GM21515 (cell line): ENCODE results near the gene TPRX2.
"Not testable (repeated sequence)": the region's sequence is repeated elsewhere in the genome, so short reads cannot be mapped to it uniquely, and the experiment has no call there.

Source experiments
- ATAC-seq: cut with Tn5 transposase; IDR thresholded peaks from one replicate; pipeline ENCODE4 v1.9.1; 2021; ENCODE audit not compliant: unreplicated experiment

Gene TPRX2

DNA sequence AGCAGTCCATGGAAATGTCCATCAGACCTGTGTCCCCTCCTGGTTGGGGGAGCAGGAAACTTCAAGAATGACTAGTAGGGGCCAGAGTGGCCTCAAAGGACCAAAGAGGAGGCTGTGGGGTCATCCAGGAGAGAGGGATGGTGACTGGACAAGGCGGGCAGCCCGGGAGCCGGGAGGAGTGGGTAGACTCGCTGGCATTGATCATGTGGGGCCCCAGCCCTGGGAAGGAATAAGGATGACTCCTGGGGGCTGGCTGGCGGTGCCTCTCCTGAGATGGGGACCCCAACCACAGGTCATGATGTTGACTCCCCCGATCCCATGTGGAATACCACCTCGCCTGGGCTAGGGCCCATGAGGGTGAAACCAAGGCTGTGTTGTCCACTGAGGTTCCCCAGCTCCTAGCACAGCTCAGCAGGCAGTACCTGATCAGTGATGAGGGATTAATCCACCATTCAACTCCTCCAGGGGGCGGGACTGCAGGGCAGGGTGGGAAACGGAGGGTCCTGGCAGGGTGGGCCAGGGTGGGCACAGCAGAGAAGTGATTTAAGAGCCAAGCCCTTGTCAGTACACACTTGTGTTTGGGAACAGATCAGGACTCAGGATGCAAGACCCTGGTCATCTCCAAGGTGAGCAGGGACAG lies at the start of gene TPRX2:
Gene TPRX2 (plus strand): TSS at position 590 of the 640 bp plus-strand sequence. CDS start 12 bp downstream, at position 602.
- not testable (repeated sequence) for ATAC-seq

GRCh38 chr19:47813304-47813994 lies 45.6 kb upstream of the TPRX2 start:
- no peak for ATAC-seq

GRCh38 chr19:47813995-47814328 lies 45.1 kb upstream of the TPRX2 start:
- no peak for ATAC-seq

DNA sequence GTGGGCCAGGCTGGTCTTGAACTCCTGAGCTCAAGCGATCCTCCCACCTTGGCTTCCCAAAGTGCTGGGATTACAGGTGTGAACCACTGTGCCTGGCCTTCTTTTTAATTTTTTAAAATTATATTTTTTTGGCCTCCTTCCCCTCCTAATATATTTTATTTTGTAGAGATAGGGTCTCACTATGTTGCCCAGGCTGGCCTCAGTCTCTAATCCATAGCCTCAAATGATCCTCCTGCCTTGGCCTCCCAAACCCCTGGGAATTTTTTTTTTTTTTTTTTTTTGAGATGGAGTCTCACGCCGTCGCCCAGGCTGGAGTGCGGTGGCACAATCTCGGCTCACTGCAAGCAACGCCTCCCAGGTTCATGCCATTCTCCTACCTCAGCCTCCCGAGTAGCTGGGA lies 42.8 kb upstream of the TPRX2 start:
- not testable (repeated sequence) for ATAC-seq

- ATAC-seq, result not testable (repeated sequence)
These were observed 40.8 kb upstream of the TPRX2 start for GRCh38 chr19:47818221-47818620.

DNA sequence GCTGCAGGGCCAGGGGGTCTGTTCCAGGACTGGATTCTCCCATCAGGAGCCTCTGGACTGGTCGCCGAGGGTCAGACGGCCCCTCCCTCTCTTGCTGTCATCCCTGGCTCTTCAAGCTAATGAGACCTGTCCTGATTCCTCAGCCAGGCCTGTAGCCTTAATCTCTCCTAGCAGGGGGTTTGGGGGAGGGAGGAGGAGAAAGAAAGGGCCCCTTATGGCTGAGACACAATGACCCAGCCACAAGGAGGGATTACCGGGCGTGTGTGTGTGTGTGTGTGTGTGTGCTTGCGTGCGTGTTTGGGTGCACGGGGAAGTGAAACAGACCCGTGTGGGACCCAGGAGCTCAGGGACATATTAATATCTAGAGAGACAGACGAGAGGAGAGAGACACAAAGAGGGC lies 39.2 kb upstream of the TPRX2 start:
- ATAC-seq, result no peak

- no peak for ATAC-seq
These were observed 38.6 kb upstream of the TPRX2 start for GRCh38 chr19:47820410-47820809.

DNA sequence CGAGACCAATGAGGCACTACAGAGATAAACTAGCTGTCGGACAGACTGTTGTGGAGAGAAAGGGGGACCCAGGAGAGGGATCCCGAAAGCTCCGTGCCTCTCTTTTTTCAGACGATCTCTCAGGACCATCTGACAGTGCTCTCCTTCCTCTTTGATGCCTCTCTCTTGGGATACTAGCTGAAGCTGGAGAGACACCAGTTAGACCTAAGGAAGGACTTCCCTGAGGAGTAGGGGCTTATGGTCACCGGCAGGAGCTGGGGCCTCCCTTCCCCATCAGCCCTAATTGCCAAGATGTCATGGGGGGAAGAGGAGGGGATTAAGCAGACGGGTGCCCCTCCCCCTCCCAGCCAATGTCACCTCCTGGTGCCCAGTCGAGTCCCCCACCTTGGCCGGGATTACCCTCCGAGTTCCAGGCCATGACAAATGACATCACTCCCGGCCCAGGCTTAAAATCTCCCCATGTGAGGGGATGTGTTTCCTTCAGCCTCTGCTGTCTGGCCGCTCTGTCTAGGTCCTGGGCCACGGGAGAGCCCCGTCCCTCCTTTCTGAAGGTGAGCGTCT lies 37.5 kb upstream of the TPRX2 start, which contains the start of gene CRX:
Gene CRX (plus strand): TSS at position 478 of the 561 bp plus-strand sequence. CDS start 12,507 bp downstream, outside the sequence.
- ATAC-seq, result no peak

DNA sequence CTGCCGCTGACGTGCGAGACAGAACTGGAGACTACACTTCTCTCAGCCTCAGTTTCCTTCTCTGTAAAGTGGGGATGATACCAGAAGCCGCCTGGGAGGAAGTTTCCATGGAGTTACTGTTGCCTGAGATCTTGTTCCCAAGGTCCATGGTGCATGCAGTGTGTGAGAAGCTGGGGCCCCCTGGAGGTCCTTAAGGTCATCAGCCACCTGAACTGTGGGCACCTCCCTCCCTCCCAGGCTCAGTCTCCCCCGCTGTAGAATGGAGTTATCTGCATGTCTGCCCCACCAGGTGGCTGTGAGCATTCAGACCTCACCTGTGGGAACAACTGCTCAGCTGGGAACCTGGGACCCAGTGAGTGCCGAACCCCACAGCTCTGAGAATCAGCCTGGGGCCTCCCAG lies 34.6 kb upstream of the TPRX2 start:
- ATAC-seq, result no peak

- no peak for ATAC-seq
These were observed 32.2 kb upstream of the TPRX2 start for GRCh38 chr19:47826800-47827199.

DNA sequence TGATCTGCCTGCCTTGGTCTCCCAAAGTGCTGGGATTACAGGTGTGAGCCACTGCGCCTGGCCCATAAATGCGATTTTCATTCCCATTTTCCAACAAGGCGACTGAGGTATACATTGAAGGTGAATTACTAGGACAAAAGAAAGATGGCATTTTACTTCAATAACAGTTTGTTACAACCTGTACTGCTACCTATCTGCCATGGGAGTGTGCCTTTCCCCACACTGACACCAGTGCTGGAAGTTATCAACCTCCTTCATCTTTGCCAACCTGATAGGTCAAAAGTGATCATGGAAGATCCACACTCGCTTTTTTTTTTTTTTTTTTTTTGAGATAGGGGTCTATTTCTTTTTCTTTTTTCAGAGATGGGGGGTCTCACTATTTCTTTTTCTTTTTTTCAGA lies 26.3 kb upstream of the TPRX2 start:
- ATAC-seq, result no peak

- ATAC-seq, result no peak
These were observed 23.0 kb upstream of the TPRX2 start for GRCh38 chr19:47836038-47836437.

DNA sequence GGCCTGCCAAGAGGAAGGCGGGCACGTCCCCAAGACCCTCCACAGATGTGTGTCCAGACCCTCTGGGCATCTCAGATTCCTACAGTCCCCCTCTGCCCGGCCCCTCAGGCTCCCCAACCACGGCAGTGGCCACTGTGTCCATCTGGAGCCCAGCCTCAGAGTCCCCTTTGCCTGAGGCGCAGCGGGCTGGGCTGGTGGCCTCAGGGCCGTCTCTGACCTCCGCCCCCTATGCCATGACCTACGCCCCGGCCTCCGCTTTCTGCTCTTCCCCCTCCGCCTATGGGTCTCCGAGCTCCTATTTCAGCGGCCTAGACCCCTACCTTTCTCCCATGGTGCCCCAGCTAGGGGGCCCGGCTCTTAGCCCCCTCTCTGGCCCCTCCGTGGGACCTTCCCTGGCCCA lies 19.6 kb upstream of the TPRX2 start:
- ATAC-seq, result no peak

DNA sequence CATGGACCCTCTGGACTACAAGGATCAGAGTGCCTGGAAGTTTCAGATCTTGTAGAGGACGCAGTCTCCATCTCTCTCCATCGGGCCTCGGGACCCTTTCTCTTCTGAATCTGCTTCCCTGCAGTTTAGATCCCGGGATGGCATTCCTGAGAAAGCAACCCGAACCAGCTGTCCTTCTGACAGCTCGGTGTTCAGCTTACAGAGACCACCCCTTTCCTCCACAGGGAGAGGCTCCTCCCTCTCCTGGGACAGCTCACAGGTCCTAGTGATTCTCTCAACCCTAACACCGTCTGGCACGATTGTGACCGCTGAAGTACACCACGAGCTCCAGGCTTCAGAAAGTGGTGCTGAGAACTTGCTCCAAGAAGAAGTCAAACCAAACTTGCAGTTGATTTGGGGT lies 19.1 kb upstream of the TPRX2 start:
- no peak for ATAC-seq

DNA sequence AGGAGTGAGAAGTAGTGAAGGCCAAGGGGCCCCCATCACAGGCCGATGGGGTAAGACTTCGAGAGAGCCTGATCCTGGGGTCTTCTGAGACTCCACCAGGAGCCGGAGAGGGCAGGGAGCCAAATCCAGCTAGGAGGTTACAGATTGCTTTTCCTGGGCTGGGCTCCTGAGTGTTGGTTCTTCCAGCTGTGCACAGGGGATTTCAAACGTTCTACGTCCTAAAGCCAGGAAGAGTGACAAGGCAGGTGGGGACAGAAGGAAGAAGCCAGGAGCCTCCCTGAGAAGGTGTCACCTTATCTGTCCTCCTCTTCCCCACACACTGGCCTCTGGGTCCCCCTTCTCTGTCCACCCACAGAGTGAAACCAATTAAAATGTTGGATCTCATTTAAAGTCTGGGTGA lies 16.1 kb upstream of the TPRX2 start:
- ATAC-seq, result no peak

DNA sequence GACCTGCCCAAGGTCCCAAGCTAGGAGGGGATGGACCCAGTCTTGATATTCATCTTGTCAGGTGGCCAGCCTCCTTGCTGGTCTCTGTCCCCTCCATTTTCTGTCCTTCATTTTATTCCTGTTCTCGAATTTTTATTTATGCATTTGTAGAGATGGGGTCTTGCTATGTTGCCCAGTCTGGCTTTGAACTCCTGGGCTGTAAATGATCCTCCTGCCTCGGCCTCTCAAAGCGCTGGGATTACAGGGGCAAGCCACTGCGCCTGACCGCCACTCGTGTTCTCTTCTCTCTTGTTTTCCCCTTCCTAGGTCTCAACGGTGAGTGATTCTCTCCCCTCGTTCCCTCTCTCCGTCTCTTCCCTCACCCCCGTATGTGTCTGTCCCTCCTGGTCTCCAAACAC lies 10.6 kb upstream of the TPRX2 start:
- no peak for ATAC-seq

GRCh38 chr19:47848823-47849473 lies 10.1 kb upstream of the TPRX2 start:
- ATAC-seq, result no peak

- ATAC-seq, result no peak
These were observed 6.0 kb upstream of the TPRX2 start for GRCh38 chr19:47853003-47853402.

DNA sequence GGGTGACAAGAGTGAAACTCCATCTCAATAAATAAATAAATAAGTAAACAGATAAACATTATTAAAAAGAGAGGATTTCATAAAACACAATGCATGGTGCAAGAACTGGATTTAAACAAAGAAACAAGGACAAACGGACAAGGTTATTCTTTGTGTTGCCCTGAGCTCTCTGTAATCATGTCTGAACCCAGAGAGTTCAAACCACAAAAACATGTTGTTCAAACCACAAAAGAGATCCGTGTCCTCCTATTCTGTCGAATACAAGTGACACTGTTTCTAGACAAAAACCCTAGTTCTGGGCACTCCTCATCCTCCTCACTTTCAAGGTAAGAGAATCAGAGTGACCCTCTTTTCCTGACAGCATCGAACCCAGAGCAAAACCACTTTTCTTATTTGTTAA lies 4.6 kb upstream of the TPRX2 start:
- ATAC-seq, result no peak

- ATAC-seq, result not testable (repeated sequence)
These were observed 804 bp upstream of the TPRX2 start for GRCh38 chr19:47858231-47858630.

- ATAC-seq, result not testable (repeated sequence)
These were observed 803 bp downstream of the TPRX2 start for GRCh38 chr19:47859838-47860237.
